SHP77 treated with DMSO at 0.1 percent for 48 hours (cell line): ENCODE results near the gene MAZ.

ENCODE experiments used
- DNase-seq: peaks from one replicate; lab custom pipeline; 2025; lab: John Stamatoyannopoulos, UW

The MAZ gene

GRCh38 chr16:29857133-29857760 lies 50.9 kb downstream of the MAZ start:
- no peak for DNase-seq

GRCh38 chr16:29858149-29858849 lies 52.0 kb downstream of the MAZ start:
- DNase-seq, result no peak

GRCh38 chr16:29858974-29859373 lies 52.6 kb downstream of the MAZ start:
- DNase-seq, result no peak

- no peak for DNase-seq
Observed at GRCh38 chr16:29860218-29860617, 53.9 kb downstream of the MAZ start.
